ENCODE data around the gene KRTAP20-3.

GRCh38 chr21:30672985-30673650, 30.5 kb downstream of the KRTAP20-3 start:
- TF ChIP-seq POLR2A (IDR thresholded peaks at IDR 0.05), result no peak
- TF ChIP-seq CTCF (IDR thresholded peaks at IDR 0.05), result no peak
- no peak for TF ChIP-seq POLR2AphosphoS5 (IDR thresholded peaks at IDR 0.05)
- TF ChIP-seq EP300 (IDR thresholded peaks at IDR 0.05), result no peak
